HEK293 (cell line): Measurements from ENCODE around the gene MCRIP1.

Source experiments
- BCL11A ChIP-seq: fragments of 450-650 bp; formaldehyde crosslinking; IDR thresholded peaks from 2 replicates; pipeline ENCODE4 v1.5.1; 2016; ENCODE audit warnings: low read depth, missing biosample characterization, missing genetic modification characterization
- FEZF1 ChIP-seq: fragments of 450-650 bp; formaldehyde crosslinking; IDR thresholded peaks from 2 replicates; pipeline ENCODE4 v1.5.1; 2016; ENCODE audit warnings: missing biosample characterization, missing genetic modification characterization
- HIC1 ChIP-seq: fragments of 450-650 bp; formaldehyde crosslinking; IDR thresholded peaks from 2 replicates; pipeline ENCODE4 v1.5.1; 2016; ENCODE audit warnings: missing biosample characterization, missing genetic modification characterization
- HOXA7 ChIP-seq: sonication (generic); formaldehyde crosslinking; IDR thresholded peaks from 2 replicates; pipeline ENCODE4 v1.8.1; 2022; ENCODE audit warnings: missing genetic modification reagents, borderline replicate concordance
- HOXC10 ChIP-seq: sonication (generic); formaldehyde crosslinking; IDR thresholded peaks from 2 replicates; pipeline ENCODE4 v1.8.1; 2023; ENCODE audit warnings: mild to moderate bottlenecking, missing genetic modification reagents
- KLF1 ChIP-seq: fragments of 450-650 bp; formaldehyde crosslinking; IDR thresholded peaks from 2 replicates; pipeline ENCODE4 v1.5.1; 2016; ENCODE audit warnings: missing biosample characterization, missing genetic modification characterization
- KLF9 ChIP-seq: fragments of 450-650 bp; formaldehyde crosslinking; IDR thresholded peaks from 2 replicates; pipeline ENCODE4 v1.5.1; 2016; ENCODE audit warnings: missing biosample characterization, missing genetic modification characterization, low read depth
- MYNN ChIP-seq: fragments of 450-650 bp; formaldehyde crosslinking; IDR thresholded peaks from 2 replicates; pipeline ENCODE4 v1.5.1; 2016; ENCODE audit warnings: missing biosample characterization, missing genetic modification characterization, borderline replicate concordance
- PATZ1 ChIP-seq: fragments of 450-650 bp; formaldehyde crosslinking; IDR thresholded peaks from 2 replicates; pipeline ENCODE4 v1.5.1; 2016; ENCODE audit warnings: missing biosample characterization, missing genetic modification characterization
- TRIM28 ChIP-seq: IDR thresholded peaks from 2 replicates; pipeline ENCODE4 v1.6.1; 2011; ENCODE audit warnings: low read length, control low read depth, borderline replicate concordance
- YY2 ChIP-seq: fragments of 450-650 bp; formaldehyde crosslinking; IDR thresholded peaks from 2 replicates; pipeline ENCODE4 v1.5.1; 2016; ENCODE audit warnings: missing biosample characterization, missing genetic modification characterization
- ZEB2 ChIP-seq: fragments of 450-650 bp; formaldehyde crosslinking; IDR thresholded peaks from 2 replicates; pipeline ENCODE4 v1.5.1; 2016; ENCODE audit warnings: missing biosample characterization, missing genetic modification characterization
- ZNF132 ChIP-seq: fragments of 450-650 bp; formaldehyde crosslinking; IDR thresholded peaks from 2 replicates; pipeline ENCODE4 v1.5.1; 2017; ENCODE audit warnings: missing biosample characterization, missing genetic modification characterization, borderline replicate concordance
- ZNF138 ChIP-seq: fragments of 450-650 bp; formaldehyde crosslinking; IDR thresholded peaks from 2 replicates; pipeline ENCODE4 v1.5.1; 2016; ENCODE audit warnings: missing biosample characterization, missing genetic modification characterization, borderline replicate concordance
- ZNF175 ChIP-seq: fragments of 450-650 bp; formaldehyde crosslinking; IDR thresholded peaks from 2 replicates; pipeline ENCODE4 v1.5.1; 2016; ENCODE audit warnings: missing biosample characterization, missing genetic modification characterization
- ZNF26 ChIP-seq: fragments of 450-650 bp; formaldehyde crosslinking; IDR thresholded peaks from 2 replicates; pipeline ENCODE4 v1.5.1; 2016; ENCODE audit warnings: missing biosample characterization, missing genetic modification characterization
- ZNF335 ChIP-seq: fragments of 450-650 bp; formaldehyde crosslinking; conservative IDR thresholded peaks from 2 replicates; pipeline ENCODE4 v1.5.1; 2016; ENCODE audit warnings: missing biosample characterization, missing genetic modification characterization
- ZNF544 ChIP-seq: fragments of 450-650 bp; formaldehyde crosslinking; IDR thresholded peaks from 2 replicates; pipeline ENCODE4 v1.5.0; 2017; ENCODE audit warnings: missing biosample characterization, missing genetic modification characterization
- ZNF555 ChIP-seq: fragments of 450-650 bp; formaldehyde crosslinking; conservative IDR thresholded peaks from 2 replicates; pipeline ENCODE4 v1.5.1; 2017; ENCODE audit warnings: missing biosample characterization, mild to moderate bottlenecking, missing genetic modification characterization, inconsistent platforms
- ZNF658 ChIP-seq: fragments of 450-650 bp; formaldehyde crosslinking; IDR thresholded peaks from 2 replicates; pipeline ENCODE4; 2016; ENCODE audit warnings: missing biosample characterization, missing genetic modification characterization
- ZNF660 ChIP-seq: fragments of 450-650 bp; IDR thresholded peaks from 2 replicates; pipeline ENCODE4 v1.5.1; 2018; ENCODE audit warnings: missing biosample characterization, mild to moderate bottlenecking, missing genetic modification characterization
- ZNF677 ChIP-seq: fragments of 450-650 bp; IDR thresholded peaks from 2 replicates; pipeline ENCODE4 v1.5.0; 2018; ENCODE audit warnings: missing biosample characterization, mild to moderate bottlenecking, missing genetic modification characterization, moderate library complexity
- TF ChIP-seq, protein P1 (sequence below): fragments of 450-650 bp; formaldehyde crosslinking; IDR thresholded peaks from 2 replicates; pipeline ENCODE4 v1.5.1; 2017; ENCODE audit warnings: missing biosample characterization, missing genetic modification characterization
- TF ChIP-seq, protein P2 (sequence below): IDR thresholded peaks from 2 replicates; pipeline ENCODE4 v1.6.1; 2011; ENCODE audit warnings: mild to moderate bottlenecking, low read depth, low read length, borderline replicate concordance
- TF ChIP-seq, protein P3 (sequence below): fragments of 450-650 bp; formaldehyde crosslinking; optimal IDR thresholded peaks from 2 replicates; pipeline ENCODE3; 2016; ENCODE audit warnings: missing biosample characterization, mild to moderate bottlenecking, missing genetic modification characterization

Gene MCRIP1

DNA sequence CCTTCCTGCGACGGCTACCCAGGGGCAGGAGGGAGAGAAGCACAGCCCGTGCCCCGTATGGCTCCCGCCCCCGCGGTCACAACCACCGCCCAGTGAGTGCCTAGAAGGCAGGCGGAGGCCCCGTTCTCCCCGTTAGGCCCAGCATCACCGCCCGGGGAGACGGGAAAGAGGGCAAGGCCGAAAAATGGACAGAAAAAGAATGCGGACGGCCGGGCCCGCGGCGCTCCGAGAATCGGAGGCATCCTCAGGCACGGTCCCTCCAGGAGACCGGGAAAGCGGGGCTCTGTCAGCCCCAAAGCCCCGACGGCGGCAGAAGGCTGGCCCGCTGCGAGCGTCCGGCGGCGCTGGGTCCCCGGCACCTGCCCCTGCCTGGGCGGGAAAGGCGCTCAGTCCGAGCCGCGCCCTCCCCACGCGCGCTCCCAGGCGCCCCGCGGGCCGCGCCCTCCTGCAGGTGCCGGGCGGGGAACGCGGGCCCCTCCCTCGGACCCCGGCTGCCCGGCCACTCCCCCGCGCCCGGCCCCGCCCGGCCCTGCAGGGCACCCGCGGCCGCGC lies 407 bp downstream of the MCRIP1 start (continued):
- TF ChIP-seq, protein P1, sequence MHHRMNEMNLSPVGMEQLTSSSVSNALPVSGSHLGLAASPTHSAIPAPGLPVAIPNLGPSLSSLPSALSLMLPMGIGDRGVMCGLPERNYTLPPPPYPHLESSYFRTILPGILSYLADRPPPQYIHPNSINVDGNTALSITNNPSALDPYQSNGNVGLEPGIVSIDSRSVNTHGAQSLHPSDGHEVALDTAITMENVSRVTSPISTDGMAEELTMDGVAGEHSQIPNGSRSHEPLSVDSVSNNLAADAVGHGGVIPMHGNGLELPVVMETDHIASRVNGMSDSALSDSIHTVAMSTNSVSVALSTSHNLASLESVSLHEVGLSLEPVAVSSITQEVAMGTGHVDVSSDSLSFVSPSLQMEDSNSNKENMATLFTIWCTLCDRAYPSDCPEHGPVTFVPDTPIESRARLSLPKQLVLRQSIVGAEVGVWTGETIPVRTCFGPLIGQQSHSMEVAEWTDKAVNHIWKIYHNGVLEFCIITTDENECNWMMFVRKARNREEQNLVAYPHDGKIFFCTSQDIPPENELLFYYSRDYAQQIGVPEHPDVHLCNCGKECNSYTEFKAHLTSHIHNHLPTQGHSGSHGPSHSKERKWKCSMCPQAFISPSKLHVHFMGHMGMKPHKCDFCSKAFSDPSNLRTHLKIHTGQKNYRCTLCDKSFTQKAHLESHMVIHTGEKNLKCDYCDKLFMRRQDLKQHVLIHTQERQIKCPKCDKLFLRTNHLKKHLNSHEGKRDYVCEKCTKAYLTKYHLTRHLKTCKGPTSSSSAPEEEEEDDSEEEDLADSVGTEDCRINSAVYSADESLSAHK (tag by site-specific recombination), result no peak
- TF ChIP-seq ZNF175 (tag by site-specific recombination) (no peak), ZNF677 (tag by site-specific recombination) (no peak), ZNF658 (tag by site-specific recombination) (no peak), ZNF660 (tag by site-specific recombination) (no peak), ZNF335 (tag by site-specific recombination) (peak; percentile 80), ZEB2 (tag by site-specific recombination) (0 out of 2 replicates have a peak, but pooled peaks have one; percentile 14), ZNF132 (tag by site-specific recombination) (no peak), HIC1 (tag by site-specific recombination) (no peak), ZNF544 (tag by site-specific recombination) (no peak), BCL11A (tag by site-specific recombination) (no peak), MYNN (tag by site-specific recombination) (no peak), HOXA7 (CRISPR knock-in tag) (no peak), ZNF555 (no peak), PATZ1 (tag by site-specific recombination) (peak; percentile 54; the same call in 1 of the 2 replicates), TRIM28 (no peak), YY2 (tag by site-specific recombination) (no peak), ZNF138 (tag by site-specific recombination) (no peak), KLF1 (tag by site-specific recombination) (peak; percentile 75), HOXC10 (no peak), ZNF26 (tag by site-specific recombination) (no peak), FEZF1 (tag by site-specific recombination) (no peak), KLF9 (tag by site-specific recombination) (peak; percentile 31; the same call in 1 of the 2 replicates)
- TF ChIP-seq, protein P2, sequence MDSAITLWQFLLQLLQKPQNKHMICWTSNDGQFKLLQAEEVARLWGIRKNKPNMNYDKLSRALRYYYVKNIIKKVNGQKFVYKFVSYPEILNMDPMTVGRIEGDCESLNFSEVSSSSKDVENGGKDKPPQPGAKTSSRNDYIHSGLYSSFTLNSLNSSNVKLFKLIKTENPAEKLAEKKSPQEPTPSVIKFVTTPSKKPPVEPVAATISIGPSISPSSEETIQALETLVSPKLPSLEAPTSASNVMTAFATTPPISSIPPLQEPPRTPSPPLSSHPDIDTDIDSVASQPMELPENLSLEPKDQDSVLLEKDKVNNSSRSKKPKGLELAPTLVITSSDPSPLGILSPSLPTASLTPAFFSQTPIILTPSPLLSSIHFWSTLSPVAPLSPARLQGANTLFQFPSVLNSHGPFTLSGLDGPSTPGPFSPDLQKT, result no peak
- TF ChIP-seq, protein P3, sequence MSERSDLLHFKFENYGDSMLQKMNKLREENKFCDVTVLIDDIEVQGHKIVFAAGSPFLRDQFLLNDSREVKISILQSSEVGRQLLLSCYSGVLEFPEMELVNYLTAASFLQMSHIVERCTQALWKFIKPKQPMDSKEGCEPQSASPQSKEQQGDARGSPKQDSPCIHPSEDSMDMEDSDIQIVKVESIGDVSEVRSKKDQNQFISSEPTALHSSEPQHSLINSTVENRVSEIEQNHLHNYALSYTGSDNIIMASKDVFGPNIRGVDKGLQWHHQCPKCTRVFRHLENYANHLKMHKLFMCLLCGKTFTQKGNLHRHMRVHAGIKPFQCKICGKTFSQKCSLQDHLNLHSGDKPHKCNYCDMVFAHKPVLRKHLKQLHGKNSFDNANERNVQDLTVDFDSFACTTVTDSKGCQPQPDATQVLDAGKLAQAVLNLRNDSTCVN (tag by site-specific recombination), result peak; percentile 61
